Measurements from ENCODE around the gene XRCC1. TPM values are rescaled to one million over a fixed set of nuclear protein-coding genes. Genes with fewer than 3 reads are reported as not detected.

Gene XRCC1
- total and polyA plus RNA-seq, 11 donors = 11.2 to 21.3 (median 16.6) TPM

DNA sequence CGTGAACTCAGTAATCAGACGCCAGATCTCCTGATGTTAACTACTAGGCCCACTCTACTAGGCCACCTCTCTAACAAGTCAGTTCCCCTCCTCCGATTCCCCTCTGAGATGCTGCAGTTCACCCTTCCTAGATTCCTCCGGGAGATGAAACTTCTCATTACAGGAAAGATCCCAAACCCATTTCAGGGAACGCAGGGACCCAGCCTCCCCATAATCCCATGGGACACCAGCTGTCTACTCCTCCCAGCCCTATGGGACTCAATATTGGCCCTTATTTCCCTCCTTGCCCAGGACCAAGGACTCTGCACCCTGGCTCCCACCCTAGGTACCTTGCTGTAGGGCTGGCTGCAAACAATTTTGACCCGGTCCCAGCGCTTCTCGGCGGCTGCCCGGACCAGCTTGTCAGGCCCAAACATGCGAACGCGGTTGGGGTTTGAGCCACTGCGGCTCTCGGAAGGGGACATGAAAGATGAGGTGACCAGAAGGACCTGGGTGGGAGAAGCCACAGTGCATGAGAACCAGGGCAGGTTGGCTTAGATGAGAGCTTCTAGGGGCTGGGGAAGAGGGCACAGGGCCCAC lies 20.9 kb downstream of the XRCC1 start:
- H3K4me1 ChIP-seq = no peaks in the 10 kb centered on the region
- DNase-seq = peak in 1 of 5 donors; percentile 14
- TF ChIP-seq, protein P1, sequence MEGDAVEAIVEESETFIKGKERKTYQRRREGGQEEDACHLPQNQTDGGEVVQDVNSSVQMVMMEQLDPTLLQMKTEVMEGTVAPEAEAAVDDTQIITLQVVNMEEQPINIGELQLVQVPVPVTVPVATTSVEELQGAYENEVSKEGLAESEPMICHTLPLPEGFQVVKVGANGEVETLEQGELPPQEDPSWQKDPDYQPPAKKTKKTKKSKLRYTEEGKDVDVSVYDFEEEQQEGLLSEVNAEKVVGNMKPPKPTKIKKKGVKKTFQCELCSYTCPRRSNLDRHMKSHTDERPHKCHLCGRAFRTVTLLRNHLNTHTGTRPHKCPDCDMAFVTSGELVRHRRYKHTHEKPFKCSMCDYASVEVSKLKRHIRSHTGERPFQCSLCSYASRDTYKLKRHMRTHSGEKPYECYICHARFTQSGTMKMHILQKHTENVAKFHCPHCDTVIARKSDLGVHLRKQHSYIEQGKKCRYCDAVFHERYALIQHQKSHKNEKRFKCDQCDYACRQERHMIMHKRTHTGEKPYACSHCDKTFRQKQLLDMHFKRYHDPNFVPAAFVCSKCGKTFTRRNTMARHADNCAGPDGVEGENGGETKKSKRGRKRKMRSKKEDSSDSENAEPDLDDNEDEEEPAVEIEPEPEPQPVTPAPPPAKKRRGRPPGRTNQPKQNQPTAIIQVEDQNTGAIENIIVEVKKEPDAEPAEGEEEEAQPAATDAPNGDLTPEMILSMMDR (IDR thresholded peaks at IDR 0.05) = no peak
- no peak for TF ChIP-seq POLR2A (IDR thresholded peaks at IDR 0.05)
- no peak for ATAC-seq
- H3K27me3 ChIP-seq = no peaks in the 10 kb centered on the region
- H3K9me3 ChIP-seq = no peaks in the 10 kb centered on the region
- no peak overlapping the region for H3K27ac ChIP-seq
- WGBS, 4 donors = 95 to 97% (median 95%) methylated on average over 10 to 15 of the region's 15 CpGs
- H3K4me3 ChIP-seq = no peak overlapping the region
- H3K36me3 ChIP-seq = peaks cover 0 to 88% (median 70%) of the 10 kb centered on the region in 9 donors
- intact Hi-C loops (cut with DNase I) = loop anchor here in 7 of 10 donors (5.0 to 10.0 kb wide), 4 partner anchors 98 to 230 kb away; partner anchors contain the start of gene KCNN4 (in 1 of the 7)

DNA sequence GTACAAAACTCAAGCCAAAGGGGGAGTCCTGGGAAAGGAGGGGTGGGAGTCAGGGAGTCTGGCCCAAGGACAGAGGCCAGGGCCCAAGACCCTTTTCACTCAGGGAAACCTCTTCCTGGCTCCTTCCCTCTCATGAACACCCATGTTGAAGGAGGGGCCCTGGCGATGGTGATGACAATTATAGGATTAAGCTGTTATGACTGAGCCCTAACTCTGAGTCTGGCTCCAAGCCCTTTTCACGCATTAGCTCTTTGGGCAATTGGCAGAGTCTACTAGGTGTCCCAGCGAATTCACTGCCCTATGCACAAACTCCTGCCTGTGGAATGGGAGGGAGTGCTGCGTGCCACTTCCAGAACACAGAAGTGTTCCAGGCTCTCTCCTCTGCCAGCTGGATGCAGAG lies 21.7 kb downstream of the XRCC1 start:
- no peak overlapping the region for H3K4me3 ChIP-seq
- WGBS, 4 donors = 60 to 89% (median 82%) methylated on average over 3 to 4 of the region's 4 CpGs
- H3K36me3 ChIP-seq = peaks cover 0 to 91% (median 70%) of the 10 kb centered on the region in 9 donors
- no peak for TF ChIP-seq POLR2A (IDR thresholded peaks at IDR 0.05)
- TF ChIP-seq, protein P1 (IDR thresholded peaks at IDR 0.05) = no peak
- H3K27ac ChIP-seq = no peak overlapping the region
- DNase-seq = peak in 1 of 5 donors; percentile 4
- H3K4me1 ChIP-seq = no peaks in the 10 kb centered on the region
- ATAC-seq = no peak
- H3K9me3 ChIP-seq = no peaks in the 10 kb centered on the region
- intact Hi-C loops (cut with DNase I) = loop anchor here in 7 of 10 donors (5.0 to 10.0 kb wide), 4 partner anchors 99 to 231 kb away; partner anchors contain the start of gene KCNN4 (in 1 of the 7)
- H3K27me3 ChIP-seq = no peaks in the 10 kb centered on the region

DNA sequence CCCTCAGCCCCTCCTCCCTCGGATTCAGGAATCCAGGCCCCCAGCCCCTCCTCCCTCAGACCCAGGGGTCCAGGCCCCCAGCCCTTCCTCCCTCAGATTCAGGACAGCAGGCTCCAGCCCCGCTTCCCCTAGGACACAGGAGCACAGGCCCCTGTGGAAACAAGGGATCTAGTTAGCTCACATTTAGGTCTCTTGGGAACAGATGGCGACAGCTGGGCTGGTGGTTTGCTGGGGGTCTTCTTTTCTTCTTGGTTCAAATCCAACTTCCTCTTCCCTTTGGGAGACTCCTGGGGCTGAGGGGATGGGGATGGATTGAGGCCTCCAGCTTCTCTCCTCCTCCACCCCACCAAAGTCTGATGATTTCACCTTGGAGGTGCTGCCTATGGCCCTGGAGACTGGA lies 22.7 kb downstream of the XRCC1 start:
- Histone ChIP-seq H3K4me1 (no peaks in the 10 kb centered on the region), H3K27ac (no peak overlapping the region), H3K4me3 (no peak overlapping the region), H3K27me3 (no peaks in the 10 kb centered on the region), H3K36me3 (peaks cover 0 to 80% (median 66%) of the 10 kb centered on the region in 9 donors), H3K9me3 (no peaks in the 10 kb centered on the region)
- 71 to 96% (median 78%) methylated on average over 2 to 3 of the region's 3 CpGs for WGBS, 4 donors
- TF ChIP-seq, protein P1 (IDR thresholded peaks at IDR 0.05) = no peak
- no peak for TF ChIP-seq POLR2A (IDR thresholded peaks at IDR 0.05)
- ATAC-seq = no peak
- peak in 1 of 5 donors; percentile 0 for DNase-seq
- intact Hi-C loops (cut with DNase I) = loop anchor here in 7 of 10 donors (5.0 to 10.0 kb wide), 4 partner anchors 100 to 232 kb away; partner anchors contain the start of gene KCNN4 (in 1 of the 7)

DNA sequence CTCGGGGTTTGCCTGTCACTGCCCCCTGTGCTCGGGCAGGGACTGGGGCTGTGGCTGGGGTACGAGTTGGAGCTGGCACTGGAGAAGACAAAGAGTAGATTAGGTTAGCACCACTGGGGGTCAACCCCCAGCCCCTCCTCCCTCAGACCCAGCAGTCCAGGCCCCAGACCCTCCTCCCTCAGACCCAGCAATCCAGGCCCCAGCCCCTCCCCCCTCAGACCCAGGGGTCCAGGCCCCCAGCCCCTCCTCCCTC lies 23.2 kb downstream of the XRCC1 start:
- WGBS, 4 donors = 79 to 93% (median 91%) methylated on average over 3 of the region's 3 CpGs
- Histone ChIP-seq H3K27me3 (no peaks in the 10 kb centered on the region), H3K4me3 (no peak overlapping the region), H3K27ac (no peak overlapping the region), H3K4me1 (no peaks in the 10 kb centered on the region), H3K36me3 (peaks cover 0 to 78% (median 66%) of the 10 kb centered on the region in 9 donors), H3K9me3 (no peaks in the 10 kb centered on the region)
- DNase-seq (peak in 1 of 5 donors; percentile 21), ATAC-seq (no peak)
- TF ChIP-seq, protein P1 (IDR thresholded peaks at IDR 0.05) = no peak
- no peak for TF ChIP-seq POLR2A (IDR thresholded peaks at IDR 0.05)
- intact Hi-C loops (cut with DNase I) = loop anchor here in 7 of 10 donors (5.0 to 10.0 kb wide), 4 partner anchors 100 to 233 kb away; partner anchors contain the start of gene KCNN4 (in 1 of the 7)

All from heart left ventricle (tissue), 16 donors.